Measurements from ENCODE around the gene TNIP2. TPM values are rescaled to one million over a fixed set of nuclear protein-coding genes. Genes with fewer than 3 reads are reported as not detected.

The TNIP2 gene
- total and polyA plus RNA-seq, 4 donors, result 10.5 to 20.7 (median 13.5) TPM

DNA sequence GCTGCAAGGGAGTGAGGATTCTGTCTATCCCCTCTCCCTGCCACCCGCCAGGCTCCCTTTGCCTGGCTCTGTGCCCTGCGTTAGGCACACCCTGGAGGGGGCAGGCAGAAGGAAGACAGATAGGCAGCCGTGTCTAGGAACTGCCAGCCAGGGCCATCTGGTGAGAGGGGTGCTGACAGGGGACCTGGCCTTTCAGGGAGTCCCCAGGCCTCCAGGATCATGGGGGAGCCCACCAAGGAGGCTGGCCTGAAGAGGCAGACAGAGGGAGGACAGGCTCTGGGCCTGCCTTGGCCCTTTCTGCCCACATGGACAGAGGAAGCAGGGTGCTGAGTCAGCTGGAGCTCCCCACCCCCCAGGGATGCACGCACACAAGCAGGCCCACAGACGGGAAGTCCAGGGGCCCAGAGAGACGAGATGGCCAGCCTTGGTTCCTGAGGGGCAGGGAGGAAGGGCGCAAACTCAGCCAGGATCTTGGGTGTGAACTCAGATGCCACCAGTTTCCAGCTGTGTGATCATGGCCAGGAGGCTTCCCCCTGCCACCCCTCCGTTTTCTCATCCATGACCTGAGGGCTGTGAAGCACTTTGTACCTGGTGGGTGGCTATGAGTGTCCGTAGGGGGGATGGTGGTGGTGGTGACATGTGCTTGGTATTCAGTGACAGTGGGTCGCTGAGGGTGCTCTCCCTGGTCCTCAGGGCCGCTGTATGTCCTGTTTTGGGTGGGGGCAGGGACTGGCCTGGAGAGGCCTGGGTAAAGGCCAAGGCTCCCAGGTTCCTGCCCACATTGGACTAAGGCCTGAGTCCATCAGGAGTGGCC lies 38.6 kb upstream of the TNIP2 start:
- Histone ChIP-seq H3K27me3 (ENCODE audit: control insufficient read depth in 4 of 4, insufficient read depth in 4 of 4, low read length in 3 of 4) (no peaks in the 10 kb centered on the region), H3K4me1 (ENCODE audit: control insufficient read depth in 4 of 4, insufficient read depth in 4 of 4, low read length in 3 of 4) (peaks cover 55 to 92% (median 84%) of the 10 kb centered on the region in 4 donors), H3K27ac (ENCODE audit: low read depth in 1 of 2, low read length in 2 of 2) (peak overlapping the region; percentile 90 to 96), H3K4me3 (ENCODE audit: low read depth in 1 of 3, low read length in 3 of 3) (peak overlapping the region; percentile 33 to 79 (median 75)), H3K36me3 (ENCODE audit: control insufficient read depth in 4 of 4, insufficient read depth in 3 of 4, low read depth in 1 of 4, low read length in 3 of 4) (no peaks in the 10 kb centered on the region), H3K9me3 (ENCODE audit: control insufficient read depth in 4 of 4, low read length in 3 of 4) (no peaks in the 10 kb centered on the region), H3K9ac (ENCODE audit: low read depth in 1 of 2, low read length in 2 of 2) (peak overlapping the region; percentile 36 to 88)
- 21% methylated on average over 11 of the region's 11 CpGs for WGBS
- TF ChIP-seq, protein P1, sequence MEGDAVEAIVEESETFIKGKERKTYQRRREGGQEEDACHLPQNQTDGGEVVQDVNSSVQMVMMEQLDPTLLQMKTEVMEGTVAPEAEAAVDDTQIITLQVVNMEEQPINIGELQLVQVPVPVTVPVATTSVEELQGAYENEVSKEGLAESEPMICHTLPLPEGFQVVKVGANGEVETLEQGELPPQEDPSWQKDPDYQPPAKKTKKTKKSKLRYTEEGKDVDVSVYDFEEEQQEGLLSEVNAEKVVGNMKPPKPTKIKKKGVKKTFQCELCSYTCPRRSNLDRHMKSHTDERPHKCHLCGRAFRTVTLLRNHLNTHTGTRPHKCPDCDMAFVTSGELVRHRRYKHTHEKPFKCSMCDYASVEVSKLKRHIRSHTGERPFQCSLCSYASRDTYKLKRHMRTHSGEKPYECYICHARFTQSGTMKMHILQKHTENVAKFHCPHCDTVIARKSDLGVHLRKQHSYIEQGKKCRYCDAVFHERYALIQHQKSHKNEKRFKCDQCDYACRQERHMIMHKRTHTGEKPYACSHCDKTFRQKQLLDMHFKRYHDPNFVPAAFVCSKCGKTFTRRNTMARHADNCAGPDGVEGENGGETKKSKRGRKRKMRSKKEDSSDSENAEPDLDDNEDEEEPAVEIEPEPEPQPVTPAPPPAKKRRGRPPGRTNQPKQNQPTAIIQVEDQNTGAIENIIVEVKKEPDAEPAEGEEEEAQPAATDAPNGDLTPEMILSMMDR (IDR thresholded peaks at IDR 0.05; ENCODE audit: low read depth, low read length, missing input control), result no peak
- TF ChIP-seq RAD21 (IDR thresholded peaks at IDR 0.05) (peak; percentile 17 to 39), FOXA2 (IDR thresholded peaks at IDR 0.05) (no peak), HNF4A (conservative IDR thresholded peaks at IDR 0.05) (peak; percentile 95 to 98), FOXA1 (IDR thresholded peaks at IDR 0.05) (no peak), HNF4G (IDR thresholded peaks at IDR 0.05) (peak; percentile 96), JUND (IDR thresholded peaks at IDR 0.05) (no peak), YY1 (IDR thresholded peaks at IDR 0.05) (peak; percentile 30), SP1 (IDR thresholded peaks at IDR 0.05) (peak; percentile 86), NR2F2 (IDR thresholded peaks at IDR 0.05) (peak; percentile 34), TAF1 (conservative IDR thresholded peaks at IDR 0.05) (no peak)
- TF ChIP-seq, protein P2, sequence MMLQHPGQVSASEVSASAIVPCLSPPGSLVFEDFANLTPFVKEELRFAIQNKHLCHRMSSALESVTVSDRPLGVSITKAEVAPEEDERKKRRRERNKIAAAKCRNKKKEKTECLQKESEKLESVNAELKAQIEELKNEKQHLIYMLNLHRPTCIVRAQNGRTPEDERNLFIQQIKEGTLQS (IDR thresholded peaks at IDR 0.05), result no peak
- TF ChIP-seq, protein P3, sequence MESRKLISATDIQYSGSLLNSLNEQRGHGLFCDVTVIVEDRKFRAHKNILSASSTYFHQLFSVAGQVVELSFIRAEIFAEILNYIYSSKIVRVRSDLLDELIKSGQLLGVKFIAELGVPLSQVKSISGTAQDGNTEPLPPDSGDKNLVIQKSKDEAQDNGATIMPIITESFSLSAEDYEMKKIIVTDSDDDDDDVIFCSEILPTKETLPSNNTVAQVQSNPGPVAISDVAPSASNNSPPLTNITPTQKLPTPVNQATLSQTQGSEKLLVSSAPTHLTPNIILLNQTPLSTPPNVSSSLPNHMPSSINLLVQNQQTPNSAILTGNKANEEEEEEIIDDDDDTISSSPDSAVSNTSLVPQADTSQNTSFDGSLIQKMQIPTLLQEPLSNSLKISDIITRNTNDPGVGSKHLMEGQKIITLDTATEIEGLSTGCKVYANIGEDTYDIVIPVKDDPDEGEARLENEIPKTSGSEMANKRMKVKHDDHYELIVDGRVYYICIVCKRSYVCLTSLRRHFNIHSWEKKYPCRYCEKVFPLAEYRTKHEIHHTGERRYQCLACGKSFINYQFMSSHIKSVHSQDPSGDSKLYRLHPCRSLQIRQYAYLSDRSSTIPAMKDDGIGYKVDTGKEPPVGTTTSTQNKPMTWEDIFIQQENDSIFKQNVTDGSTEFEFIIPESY (IDR thresholded peaks at IDR 0.05), result no peak
- TF ChIP-seq, protein P4, sequence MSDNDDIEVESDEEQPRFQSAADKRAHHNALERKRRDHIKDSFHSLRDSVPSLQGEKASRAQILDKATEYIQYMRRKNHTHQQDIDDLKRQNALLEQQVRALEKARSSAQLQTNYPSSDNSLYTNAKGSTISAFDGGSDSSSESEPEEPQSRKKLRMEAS (IDR thresholded peaks at IDR 0.05), result peak; percentile 50
- no peak for DNase-seq (ENCODE audit: low spot score)

DNA sequence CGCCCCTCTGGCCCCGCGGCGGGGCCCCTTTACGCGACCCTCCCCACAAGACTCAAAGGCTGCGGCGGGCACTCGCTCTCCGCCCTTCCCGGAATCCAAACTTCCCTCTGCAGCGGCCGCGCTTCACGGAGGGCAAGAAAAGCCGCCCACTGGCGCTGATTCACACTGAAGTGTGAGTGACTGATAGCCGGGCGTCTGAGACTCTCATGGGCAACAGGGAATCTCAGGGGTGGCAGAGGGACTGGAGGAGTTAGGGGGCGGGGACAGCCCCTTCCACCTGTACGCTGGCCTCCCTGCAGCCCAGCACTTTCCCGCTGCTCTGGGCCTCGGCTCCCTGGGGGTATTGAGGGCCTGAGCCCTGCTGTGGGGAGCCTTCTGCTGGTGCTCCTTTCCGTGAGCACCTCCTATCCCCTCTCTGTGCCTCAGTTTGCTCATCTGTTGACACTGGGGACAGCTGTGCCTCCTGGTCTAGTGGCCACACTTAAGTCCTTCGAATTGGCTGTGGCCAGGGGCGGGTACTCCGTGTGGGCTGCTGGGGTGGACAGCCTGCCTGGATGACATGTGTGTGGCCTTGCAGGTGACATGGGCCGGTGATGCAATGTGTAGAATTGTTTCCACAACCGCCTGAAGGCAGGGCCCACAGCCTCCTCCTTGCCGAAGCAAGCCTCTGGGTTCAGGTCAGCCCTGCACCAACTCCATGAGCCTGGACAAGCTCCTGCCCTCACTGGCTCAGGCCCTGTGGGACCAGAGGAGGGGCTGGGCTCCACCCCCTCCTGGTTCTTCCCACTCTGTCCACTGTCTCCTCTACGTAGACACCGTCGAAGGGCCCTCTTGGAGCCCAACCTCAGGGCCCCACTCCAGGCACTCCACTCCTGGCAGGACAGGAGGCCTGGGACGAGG lies 37.7 kb upstream of the TNIP2 start:
- Histone ChIP-seq H3K27ac (ENCODE audit: low read depth in 1 of 2, low read length in 2 of 2) (peak overlapping the region; percentile 90 to 96), H3K4me3 (ENCODE audit: low read depth in 1 of 3, low read length in 3 of 3) (peak overlapping the region; percentile 75 to 80 (median 79)), H3K9ac (ENCODE audit: low read depth in 1 of 2, low read length in 2 of 2) (peak overlapping the region; percentile 36 to 88), H3K9me3 (ENCODE audit: control insufficient read depth in 4 of 4, low read length in 3 of 4) (no peaks in the 10 kb centered on the region), H3K36me3 (ENCODE audit: control insufficient read depth in 4 of 4, insufficient read depth in 3 of 4, low read depth in 1 of 4, low read length in 3 of 4) (no peaks in the 10 kb centered on the region), H3K27me3 (ENCODE audit: control insufficient read depth in 4 of 4, insufficient read depth in 4 of 4, low read length in 3 of 4) (no peaks in the 10 kb centered on the region), H3K4me1 (ENCODE audit: control insufficient read depth in 4 of 4, insufficient read depth in 4 of 4, low read length in 3 of 4) (peaks cover 55 to 86% (median 77%) of the 10 kb centered on the region in 4 donors)
- DNase-seq (ENCODE audit: low spot score), result peak; percentile 67
- WGBS, result 5% methylated on average over 34 of the region's 34 CpGs
- TF ChIP-seq HNF4G (IDR thresholded peaks at IDR 0.05) (no peak), RXRA (IDR thresholded peaks at IDR 0.05) (peak; percentile 77 to 86), SP1 (IDR thresholded peaks at IDR 0.05) (peak; percentile 83), YY1 (IDR thresholded peaks at IDR 0.05) (peak; percentile 51), EGR1 (IDR thresholded peaks at IDR 0.05; ENCODE audit: low read depth in 2 of 2) (no peak), JUND (IDR thresholded peaks at IDR 0.05) (peak in 1 of 2 donors; percentile 50), GABPA (IDR thresholded peaks at IDR 0.05 in 1 of 2, conservative IDR thresholded peaks at IDR 0.05 in 1 of 2) (no peak), HNF4A (conservative IDR thresholded peaks at IDR 0.05) (peak; percentile 62 to 79), RAD21 (IDR thresholded peaks at IDR 0.05) (peak; percentile 22 to 24)
- TF ChIP-seq, protein P5, sequence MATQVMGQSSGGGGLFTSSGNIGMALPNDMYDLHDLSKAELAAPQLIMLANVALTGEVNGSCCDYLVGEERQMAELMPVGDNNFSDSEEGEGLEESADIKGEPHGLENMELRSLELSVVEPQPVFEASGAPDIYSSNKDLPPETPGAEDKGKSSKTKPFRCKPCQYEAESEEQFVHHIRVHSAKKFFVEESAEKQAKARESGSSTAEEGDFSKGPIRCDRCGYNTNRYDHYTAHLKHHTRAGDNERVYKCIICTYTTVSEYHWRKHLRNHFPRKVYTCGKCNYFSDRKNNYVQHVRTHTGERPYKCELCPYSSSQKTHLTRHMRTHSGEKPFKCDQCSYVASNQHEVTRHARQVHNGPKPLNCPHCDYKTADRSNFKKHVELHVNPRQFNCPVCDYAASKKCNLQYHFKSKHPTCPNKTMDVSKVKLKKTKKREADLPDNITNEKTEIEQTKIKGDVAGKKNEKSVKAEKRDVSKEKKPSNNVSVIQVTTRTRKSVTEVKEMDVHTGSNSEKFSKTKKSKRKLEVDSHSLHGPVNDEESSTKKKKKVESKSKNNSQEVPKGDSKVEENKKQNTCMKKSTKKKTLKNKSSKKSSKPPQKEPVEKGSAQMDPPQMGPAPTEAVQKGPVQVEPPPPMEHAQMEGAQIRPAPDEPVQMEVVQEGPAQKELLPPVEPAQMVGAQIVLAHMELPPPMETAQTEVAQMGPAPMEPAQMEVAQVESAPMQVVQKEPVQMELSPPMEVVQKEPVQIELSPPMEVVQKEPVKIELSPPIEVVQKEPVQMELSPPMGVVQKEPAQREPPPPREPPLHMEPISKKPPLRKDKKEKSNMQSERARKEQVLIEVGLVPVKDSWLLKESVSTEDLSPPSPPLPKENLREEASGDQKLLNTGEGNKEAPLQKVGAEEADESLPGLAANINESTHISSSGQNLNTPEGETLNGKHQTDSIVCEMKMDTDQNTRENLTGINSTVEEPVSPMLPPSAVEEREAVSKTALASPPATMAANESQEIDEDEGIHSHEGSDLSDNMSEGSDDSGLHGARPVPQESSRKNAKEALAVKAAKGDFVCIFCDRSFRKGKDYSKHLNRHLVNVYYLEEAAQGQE (IDR thresholded peaks at IDR 0.05), result peak; percentile 76
- TF ChIP-seq, protein P4 (IDR thresholded peaks at IDR 0.05), result peak; percentile 73
- TF ChIP-seq, protein P1 (IDR thresholded peaks at IDR 0.05; ENCODE audit: low read depth, low read length, missing input control), result no peak
